GM06990 (cell line): ENCODE results near the gene HEMGN.
A peak's percentile ranks its signal among the peaks of the same experiment; 100 is the strongest.

Experiments used
- DNase-seq: peaks from one replicate; pipeline ENCODE4 v3.0.0-alpha.2; 2011; ENCODE audit not compliant: insufficient read length; ENCODE audit errors: extremely low read depth
- H3K27me3 ChIP-seq: replicated peaks from 2 replicates; pipeline ENCODE4 v1.6.0; 2011; ENCODE audit warnings: low read length; ENCODE audit not compliant: control insufficient read depth, insufficient read depth
- H3K36me3 ChIP-seq: 2 replicates; pipeline ENCODE4 v1.5.1; 2011; ENCODE audit warnings: low read length; ENCODE audit not compliant: control insufficient read depth, insufficient read depth
- H3K4me3 ChIP-seq: replicated peaks from 2 replicates; pipeline ENCODE4 v1.5.1; 2011; ENCODE audit warnings: low read depth, mild to moderate bottlenecking, control low read depth, low read length
- TF ChIP-seq, protein P1 (sequence below): IDR thresholded peaks from 2 replicates; pipeline ENCODE4 v1.5.1; 2011; ENCODE audit warnings: low read length, control low read depth, mild to moderate bottlenecking, inconsistent platforms; ENCODE audit not compliant: insufficient read depth, poor library complexity, severe bottlenecking

Gene HEMGN

DNA sequence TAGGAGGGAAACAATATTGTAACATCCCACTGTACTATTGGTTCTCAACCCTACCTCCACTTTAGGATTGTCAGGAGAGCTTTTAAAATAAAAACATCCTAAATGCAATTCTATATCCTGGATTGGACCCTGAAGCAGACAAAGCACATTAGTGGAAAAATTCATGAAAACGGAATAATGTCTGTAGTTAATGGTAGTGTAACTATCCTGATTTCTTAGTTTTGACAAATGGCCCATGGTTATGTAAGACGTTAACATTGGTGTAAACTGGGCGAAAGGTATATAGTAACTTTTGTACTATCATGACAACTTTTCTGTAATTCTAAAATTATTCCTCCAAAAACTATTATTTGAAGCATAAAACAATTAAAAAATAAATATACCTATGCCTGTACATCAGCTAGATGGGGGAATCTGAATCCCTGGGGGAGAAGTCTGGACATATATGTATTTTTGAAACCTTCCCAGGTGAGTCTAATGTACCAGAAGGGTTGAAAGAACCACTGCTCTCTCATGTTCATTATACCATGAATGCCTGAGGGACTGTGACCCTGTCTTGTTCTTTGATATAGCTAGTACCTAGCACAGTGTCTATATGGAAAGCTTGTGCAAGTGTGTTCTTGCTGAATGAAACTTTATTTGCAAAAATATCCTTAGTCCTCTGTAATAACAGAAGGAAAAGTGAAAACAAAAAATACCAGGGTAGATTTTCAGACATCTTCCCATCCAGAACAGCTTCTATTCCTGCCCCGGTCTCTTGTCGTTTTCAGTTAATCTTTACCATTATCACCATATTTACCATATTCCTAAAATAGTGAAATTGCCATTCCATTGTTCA, 12.3 kb downstream of the HEMGN start:
- H3K27me3 ChIP-seq, result no peaks in the 10 kb centered on the region
- TF ChIP-seq, protein P1, sequence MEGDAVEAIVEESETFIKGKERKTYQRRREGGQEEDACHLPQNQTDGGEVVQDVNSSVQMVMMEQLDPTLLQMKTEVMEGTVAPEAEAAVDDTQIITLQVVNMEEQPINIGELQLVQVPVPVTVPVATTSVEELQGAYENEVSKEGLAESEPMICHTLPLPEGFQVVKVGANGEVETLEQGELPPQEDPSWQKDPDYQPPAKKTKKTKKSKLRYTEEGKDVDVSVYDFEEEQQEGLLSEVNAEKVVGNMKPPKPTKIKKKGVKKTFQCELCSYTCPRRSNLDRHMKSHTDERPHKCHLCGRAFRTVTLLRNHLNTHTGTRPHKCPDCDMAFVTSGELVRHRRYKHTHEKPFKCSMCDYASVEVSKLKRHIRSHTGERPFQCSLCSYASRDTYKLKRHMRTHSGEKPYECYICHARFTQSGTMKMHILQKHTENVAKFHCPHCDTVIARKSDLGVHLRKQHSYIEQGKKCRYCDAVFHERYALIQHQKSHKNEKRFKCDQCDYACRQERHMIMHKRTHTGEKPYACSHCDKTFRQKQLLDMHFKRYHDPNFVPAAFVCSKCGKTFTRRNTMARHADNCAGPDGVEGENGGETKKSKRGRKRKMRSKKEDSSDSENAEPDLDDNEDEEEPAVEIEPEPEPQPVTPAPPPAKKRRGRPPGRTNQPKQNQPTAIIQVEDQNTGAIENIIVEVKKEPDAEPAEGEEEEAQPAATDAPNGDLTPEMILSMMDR, result no peak
- H3K4me3 ChIP-seq, result no peak overlapping the region
- no peaks in the 10 kb centered on the region for H3K36me3 ChIP-seq
- DNase-seq, result no peak

DNA sequence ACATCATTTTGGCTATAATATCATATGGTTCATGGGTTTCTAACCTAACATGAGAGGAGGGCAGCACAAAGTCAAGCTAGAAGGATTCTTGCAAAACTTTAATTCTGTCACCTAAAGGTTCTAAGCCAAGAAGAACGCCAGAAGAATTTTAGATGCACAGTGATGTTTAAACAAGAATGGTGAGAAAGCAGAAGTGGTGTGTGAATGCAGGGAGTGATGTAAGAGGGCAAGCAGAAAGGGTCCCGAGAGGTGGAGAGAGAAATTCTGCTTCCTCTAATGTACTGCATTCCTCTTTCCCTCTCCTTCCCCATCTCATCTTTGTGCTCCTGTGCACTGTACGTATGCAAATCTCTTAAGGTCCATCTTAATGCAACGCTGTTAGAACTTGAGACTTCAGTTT, 13.6 kb downstream of the HEMGN start:
- Histone ChIP-seq H3K4me3 (no peak overlapping the region), H3K27me3 (no peaks in the 10 kb centered on the region), H3K36me3 (no peaks in the 10 kb centered on the region)
- TF ChIP-seq, protein P1, result no peak
- DNase-seq, result no peak

DNA sequence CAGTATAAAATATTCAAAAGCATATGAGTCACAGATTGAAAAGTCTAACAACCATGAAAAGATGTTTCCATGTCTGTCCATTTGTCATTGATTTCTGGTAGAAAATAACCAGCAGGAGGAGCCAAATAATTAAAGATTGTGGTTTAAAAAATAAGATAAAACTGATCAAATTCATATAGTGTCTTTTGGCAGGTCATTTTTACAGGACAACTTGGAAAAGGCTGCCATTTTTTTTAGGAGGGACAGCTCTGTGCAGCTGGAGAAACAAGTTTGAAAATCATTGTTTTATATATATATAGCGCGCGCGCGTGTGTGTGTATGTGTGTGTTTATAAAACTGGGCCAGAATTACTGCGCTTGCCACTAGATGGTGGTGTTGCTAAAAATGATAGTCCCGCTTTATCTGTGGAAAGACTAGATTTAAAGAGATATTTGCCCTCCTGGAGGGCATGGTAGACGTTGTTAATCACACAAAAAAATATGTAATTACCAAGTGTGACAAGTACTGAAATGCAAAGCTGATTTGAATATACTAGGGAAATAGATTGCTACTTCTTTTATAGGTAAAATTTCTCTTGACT, 14.4 kb downstream of the HEMGN start:
- Histone ChIP-seq H3K4me3 (peak overlapping the region; percentile 48), H3K27me3 (no peaks in the 10 kb centered on the region), H3K36me3 (no peaks in the 10 kb centered on the region)
- DNase-seq, result peak; percentile 69
- TF ChIP-seq, protein P1, result peak; percentile 70

DNA sequence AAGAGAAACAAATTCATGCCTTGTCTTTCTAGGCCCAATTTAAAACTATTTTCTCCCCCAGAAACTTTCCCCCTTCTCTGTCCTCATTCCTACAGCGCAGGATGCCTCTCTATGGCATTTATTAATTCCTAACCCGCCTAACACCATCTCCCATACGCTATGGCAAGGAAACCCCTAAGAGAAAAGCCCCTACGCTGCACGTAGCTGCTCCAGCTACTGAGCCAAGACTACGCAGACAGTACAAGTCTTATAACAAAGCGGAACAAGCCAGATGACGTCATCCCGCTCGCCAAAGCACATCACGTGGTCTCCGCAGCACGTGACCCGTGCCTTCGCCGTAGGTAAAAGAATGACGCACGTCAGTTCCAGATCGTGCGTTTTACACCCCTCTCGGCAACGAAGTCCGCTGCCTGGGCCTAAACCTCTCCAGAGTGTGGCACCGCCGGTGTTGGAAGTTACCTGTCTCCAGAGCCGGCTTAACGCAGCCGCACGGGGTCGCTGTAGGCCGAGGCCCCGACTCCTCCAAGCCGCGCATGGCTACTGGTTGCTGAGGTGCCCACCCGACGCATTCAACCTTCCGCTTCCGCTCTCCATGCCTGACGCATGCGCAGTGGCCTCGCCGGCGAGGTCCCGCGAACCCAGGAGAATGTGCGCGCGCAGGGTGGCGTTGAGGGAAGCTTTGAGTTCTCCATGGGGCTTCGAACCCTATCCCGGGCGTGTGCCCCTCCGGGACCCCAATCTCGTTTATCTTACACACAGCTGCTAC, 15.8 kb downstream of the HEMGN start, which contains the start of gene TRMO:
Gene TRMO, minus strand, starts transcription at position 542 of the 766 bp plus-strand sequence. Its CDS starts 7 bp downstream, at position 535.
- DNase-seq, result peak; percentile 99
- TF ChIP-seq, protein P1, result peak; percentile 83
- Histone ChIP-seq H3K36me3 (no peaks in the 10 kb centered on the region), H3K27me3 (no peaks in the 10 kb centered on the region), H3K4me3 (peak within 1 kb of the TSS; percentile 65)

DNA sequence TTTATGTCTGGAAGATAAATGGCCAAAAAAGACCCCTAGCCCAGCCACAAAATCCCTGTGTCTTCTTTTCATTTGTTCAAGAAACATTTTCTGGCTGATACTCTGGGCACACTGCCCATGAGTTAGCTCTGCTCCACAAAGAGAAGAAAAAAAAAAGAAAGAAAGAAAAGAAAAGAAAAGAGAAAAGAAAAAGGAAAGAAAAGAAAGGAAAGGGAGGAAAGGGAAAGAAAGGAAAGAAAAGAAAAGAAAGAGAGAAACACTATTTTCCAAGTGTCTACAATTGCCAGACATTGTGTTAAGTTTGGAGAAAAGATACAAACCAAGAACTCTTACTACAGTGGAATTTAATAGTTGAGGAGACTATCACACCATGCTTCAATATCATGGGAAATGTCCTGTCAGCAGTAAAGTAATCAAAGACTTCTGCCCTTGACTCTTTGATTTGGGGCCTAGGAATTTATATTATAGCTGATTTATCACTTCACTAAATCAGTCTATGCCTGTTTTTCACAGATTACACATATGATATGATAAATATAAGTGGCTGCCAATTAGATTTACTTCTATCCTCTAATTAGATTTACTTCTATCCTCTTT, 18.7 kb downstream of the HEMGN start:
- no peaks in the 10 kb centered on the region for H3K27me3 ChIP-seq
- TF ChIP-seq, protein P1, result no peak
- no peak overlapping the region for H3K4me3 ChIP-seq
- no peaks in the 10 kb centered on the region for H3K36me3 ChIP-seq
- DNase-seq, result no peak
